Epithelial cell of proximal tubule (primary cell): ENCODE measurements around the gene IRGQ. TPM values are rescaled to one million over a fixed set of nuclear protein-coding genes. Genes with fewer than 3 reads are reported as not detected.
"Not testable (repeated sequence)": the region's sequence is repeated elsewhere in the genome, so short reads cannot be mapped to it uniquely, and the experiment has no call there.

Source experiments
- DNase-seq: peaks from one replicate; pipeline ENCODE4 v3.0.0-alpha.2; 2011; ENCODE audit warnings: low read depth
- H3K4me3 ChIP-seq: 2 replicates; pipeline ENCODE4 v1.5.1; 2011; ENCODE audit warnings: low read depth, mild to moderate bottlenecking, low read length
- CTCF ChIP-seq: conservative IDR thresholded peaks from 2 replicates; pipeline ENCODE4 v1.5.1; 2012; ENCODE audit warnings: low read depth, mild to moderate bottlenecking, low read length
- total RNA-seq: library from RNA; depleted of rRNA; stranded (reverse); fragments of >200 nt; gene quantifications from 2 replicates; pipeline ENCODE4 v1.2.3, GENCODE V29; 2015

Gene IRGQ
- total RNA-seq, 1 donor from 2014 or later, result 20.8 TPM

GRCh38 chr19:43591904-43592772, 3.8 kb downstream of the IRGQ start:
- TF ChIP-seq CTCF, result no peak
- no peak for DNase-seq
- H3K4me3 ChIP-seq, result no peak overlapping the region

GRCh38 chr19:43589678-43590077, 6.3 kb downstream of the IRGQ start:
- no peak overlapping the region for H3K4me3 ChIP-seq
- TF ChIP-seq CTCF, result no peak
- no peak for DNase-seq

- no peak for TF ChIP-seq CTCF
- no peak for DNase-seq
Measured at GRCh38 chr19:43589277-43589676, 6.7 kb downstream of the IRGQ start.

GRCh38 chr19:43587029-43587428, 8.9 kb downstream of the IRGQ start:
- not testable (repeated sequence) for DNase-seq

More at GRCh38 chr19:43589277-43589676, 6.7 kb downstream of the IRGQ start:
- H3K4me3 ChIP-seq, result no peak overlapping the region

GRCh38 chr19:43586346-43586745, 9.6 kb downstream of the IRGQ start:
- H3K4me3 ChIP-seq, result no peak overlapping the region
- no peak for TF ChIP-seq CTCF
- no peak for DNase-seq

More at GRCh38 chr19:43587029-43587428, 8.9 kb downstream of the IRGQ start:
- not testable (repeated sequence) for H3K4me3 ChIP-seq

- DNase-seq, result no peak
- no peak for TF ChIP-seq CTCF
- no peak overlapping the region for H3K4me3 ChIP-seq
Measured at GRCh38 chr19:43584484-43584883, 11.4 kb downstream of the IRGQ start.

- DNase-seq, result no peak
- H3K4me3 ChIP-seq, result no peak overlapping the region
- no peak for TF ChIP-seq CTCF
Measured at GRCh38 chr19:43582495-43582894, 13.4 kb downstream of the IRGQ start.
